ENCODE measurements around the gene FMO1.
"Not testable (repeated sequence)": the region's sequence is repeated elsewhere in the genome, so short reads cannot be mapped to it uniquely, and the experiment has no call there.

The FMO1 gene

DNA sequence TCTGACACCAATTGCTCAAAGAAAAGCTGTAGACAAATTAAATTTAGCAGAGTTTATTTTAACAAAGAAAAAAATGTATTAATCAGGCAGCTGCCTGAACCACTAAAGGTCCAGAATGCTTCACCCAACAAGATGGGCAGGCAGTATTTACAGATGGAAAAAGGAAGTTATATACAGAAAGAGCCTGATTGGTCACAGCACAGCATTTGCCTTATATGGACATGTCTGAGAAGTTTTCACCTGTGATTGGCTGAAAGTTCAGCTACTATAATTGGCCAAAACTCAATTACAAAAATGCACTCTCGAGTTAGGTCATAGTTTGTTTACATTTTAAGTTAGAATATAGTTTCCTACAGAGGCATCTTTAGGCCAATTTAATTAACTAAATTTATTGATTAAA is 15.1 kb upstream of the FMO1 start:
- no peak for DNase-seq (ENCODE audit: low read depth in 2 of 2, low spot score in 1 of 2)

GRCh38 chr1:171236231-171236630 is 12.1 kb upstream of the FMO1 start:
- DNase-seq (ENCODE audit: low read depth in 2 of 2, low spot score in 1 of 2), result not testable (repeated sequence)

DNA sequence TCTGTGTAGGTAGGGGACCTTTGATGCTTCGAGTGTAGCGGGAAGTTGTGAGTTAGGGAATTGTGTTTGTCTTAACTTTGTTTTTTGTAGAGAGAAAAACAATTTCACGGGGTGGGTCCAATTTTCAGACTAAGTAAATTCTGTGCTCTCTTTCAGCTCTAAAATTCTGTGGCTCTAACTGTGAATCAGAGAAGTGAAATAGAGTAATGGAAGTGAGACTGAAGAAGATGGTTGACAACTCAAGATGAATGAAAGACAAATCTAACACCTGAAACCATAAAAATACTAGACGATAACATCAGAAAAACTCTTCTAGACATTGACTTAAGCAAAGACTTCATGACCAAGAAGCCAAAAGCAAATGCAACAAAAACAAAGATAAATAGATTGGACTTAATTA is 4.4 kb upstream of the FMO1 start:
- DNase-seq (ENCODE audit: low read depth in 2 of 2, low spot score in 1 of 2), result no peak

GRCh38 chr1:171245458-171246064 is 2.7 kb upstream of the FMO1 start:
- DNase-seq (ENCODE audit: low read depth in 2 of 2, low spot score in 1 of 2), result no peak

GRCh38 chr1:171247501-171247900 is 793 bp upstream of the FMO1 start:
- no peak for DNase-seq (ENCODE audit: low read depth in 2 of 2, low spot score in 1 of 2)

DNA sequence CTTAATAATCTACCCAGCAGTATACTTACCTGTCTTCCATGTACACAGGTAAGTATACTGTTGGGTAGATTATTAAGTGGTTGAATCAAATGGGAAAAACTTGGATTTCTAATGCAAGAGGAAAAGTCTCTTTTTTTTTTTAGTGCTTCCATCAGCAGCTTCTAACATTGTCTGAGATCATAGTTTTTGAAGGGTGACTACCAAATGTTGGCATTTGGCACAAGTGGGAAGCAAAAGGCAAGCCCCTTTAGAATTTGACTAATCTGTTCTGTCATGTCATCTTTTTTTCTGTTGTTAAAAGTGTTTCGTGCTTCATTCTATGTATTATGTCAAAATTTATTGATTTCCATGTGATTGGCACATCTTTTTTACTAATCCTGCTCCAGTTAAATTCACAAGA is 547 bp downstream of the FMO1 start:
- DNase-seq (ENCODE audit: low read depth in 2 of 2, low spot score in 1 of 2), result no peak

- no peak for DNase-seq (ENCODE audit: low read depth in 2 of 2, low spot score in 1 of 2)
Observed at GRCh38 chr1:171250263-171250662, 2.0 kb downstream of the FMO1 start.

GRCh38 chr1:171251042-171251951 is 3.0 kb downstream of the FMO1 start:
- no peak for DNase-seq (ENCODE audit: low read depth in 2 of 2, low spot score in 1 of 2)

DNA sequence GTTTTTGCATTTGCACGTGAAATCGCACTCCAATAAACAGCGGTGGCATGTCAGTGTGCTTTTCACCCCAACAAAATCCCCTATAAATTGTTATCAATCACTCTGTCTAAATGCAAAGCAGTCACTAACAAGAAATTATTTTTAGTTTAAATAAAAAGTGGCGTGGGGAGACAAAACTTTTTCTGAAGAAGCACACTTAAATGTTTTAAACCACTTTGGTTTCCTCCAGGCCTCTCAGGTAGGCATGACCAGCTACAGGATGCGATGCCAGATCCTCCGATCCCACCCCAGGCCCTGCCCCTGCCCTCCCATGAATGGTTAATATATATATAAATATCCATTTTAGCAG is 3.6 kb downstream of the FMO1 start:
- no peak for DNase-seq (ENCODE audit: low read depth in 2 of 2, low spot score in 1 of 2)

GRCh38 chr1:171252482-171252881 is 4.2 kb downstream of the FMO1 start:
- no peak for DNase-seq (ENCODE audit: low read depth in 2 of 2, low spot score in 1 of 2)

GRCh38 chr1:171254859-171255258 is 6.6 kb downstream of the FMO1 start:
- no peak for DNase-seq (ENCODE audit: low read depth in 2 of 2, low spot score in 1 of 2)

DNA sequence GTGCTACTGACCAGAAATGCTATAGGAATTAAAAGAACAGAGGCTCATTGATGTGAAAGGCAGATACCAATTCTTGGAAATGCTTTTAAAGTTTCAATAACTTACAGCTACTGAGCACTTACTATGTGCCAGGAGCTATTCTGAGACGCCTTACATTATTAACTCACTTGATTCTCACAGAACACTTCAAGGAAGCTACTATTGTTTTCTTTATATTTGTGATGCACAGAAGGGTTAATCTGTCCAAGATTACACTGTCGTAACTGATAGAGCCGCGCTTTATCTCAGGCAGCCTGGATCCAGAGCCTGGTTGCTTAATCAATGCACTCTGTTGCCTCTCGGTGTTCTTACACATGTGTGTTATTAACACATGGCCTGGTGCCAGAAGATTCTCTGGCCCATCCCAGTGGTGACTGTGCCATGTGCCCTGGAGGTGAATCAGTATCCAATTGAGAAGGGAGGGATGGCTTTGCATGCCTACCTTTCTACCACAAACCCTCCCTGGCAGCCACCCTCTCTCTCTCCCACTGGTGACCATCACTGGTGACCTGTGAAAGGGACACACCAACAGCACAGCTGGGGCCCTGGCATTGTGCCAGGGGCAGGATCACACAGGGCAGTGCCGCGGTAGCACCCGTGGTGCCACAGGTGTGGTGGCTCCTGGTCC is 8.8 kb downstream of the FMO1 start:
- DNase-seq (ENCODE audit: low read depth in 2 of 2, low spot score in 1 of 2), result no peak

DNA sequence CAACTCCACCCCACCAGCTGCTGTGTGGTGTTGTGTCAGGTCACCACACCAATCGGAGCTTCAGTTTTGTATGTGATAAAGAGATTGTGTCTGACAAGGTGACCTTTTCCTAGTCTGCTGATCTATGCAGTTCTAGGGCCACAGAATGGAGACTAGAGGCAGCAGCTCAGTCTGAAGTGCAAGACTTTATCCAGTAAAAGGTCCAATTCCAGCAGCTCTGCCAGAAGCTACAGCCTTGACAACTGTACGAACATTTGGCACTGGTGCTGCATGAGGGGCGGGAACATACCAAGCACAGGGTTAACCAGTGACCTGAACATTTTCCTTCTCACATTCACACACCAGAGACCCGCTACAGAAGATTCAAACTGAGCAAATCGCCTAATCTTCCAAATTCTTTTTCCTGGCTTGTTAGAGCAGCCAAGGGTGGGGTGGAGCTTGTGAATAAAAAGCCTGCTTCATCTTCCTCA is 9.3 kb downstream of the FMO1 start:
- no peak for DNase-seq (ENCODE audit: low read depth in 2 of 2, low spot score in 1 of 2)

- no peak for DNase-seq (ENCODE audit: low read depth in 2 of 2, low spot score in 1 of 2)
Observed at GRCh38 chr1:171258429-171258828, 10.1 kb downstream of the FMO1 start.

- no peak for DNase-seq (ENCODE audit: low read depth in 2 of 2, low spot score in 1 of 2)
Observed at GRCh38 chr1:171258943-171259342, 10.6 kb downstream of the FMO1 start.

- no peak for DNase-seq (ENCODE audit: low read depth in 2 of 2, low spot score in 1 of 2)
Observed at GRCh38 chr1:171261336-171261735, 13.0 kb downstream of the FMO1 start.

GRCh38 chr1:171263901-171264300 is 15.6 kb downstream of the FMO1 start:
- no peak for DNase-seq (ENCODE audit: low read depth in 2 of 2, low spot score in 1 of 2)

DNA sequence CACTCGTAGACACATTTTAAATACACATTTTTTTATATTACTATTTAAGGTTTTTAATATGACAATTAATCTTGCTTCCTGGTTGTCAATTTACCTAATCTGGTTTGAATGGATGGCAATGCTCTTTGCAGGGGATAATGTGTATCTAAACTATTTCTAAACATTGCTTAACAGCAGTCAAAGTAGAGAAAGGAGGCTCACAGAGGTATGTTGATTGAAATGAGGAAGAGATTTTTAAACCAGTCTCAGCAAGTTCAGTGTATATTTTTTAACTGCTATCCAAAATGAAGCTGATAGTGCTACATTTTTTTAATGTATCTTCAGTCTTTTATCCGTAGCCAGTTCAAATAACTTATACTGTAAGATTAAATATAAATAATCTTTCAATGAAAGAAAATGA is 17.4 kb downstream of the FMO1 start:
- DNase-seq (ENCODE audit: low read depth in 2 of 2, low spot score in 1 of 2), result no peak

DNA sequence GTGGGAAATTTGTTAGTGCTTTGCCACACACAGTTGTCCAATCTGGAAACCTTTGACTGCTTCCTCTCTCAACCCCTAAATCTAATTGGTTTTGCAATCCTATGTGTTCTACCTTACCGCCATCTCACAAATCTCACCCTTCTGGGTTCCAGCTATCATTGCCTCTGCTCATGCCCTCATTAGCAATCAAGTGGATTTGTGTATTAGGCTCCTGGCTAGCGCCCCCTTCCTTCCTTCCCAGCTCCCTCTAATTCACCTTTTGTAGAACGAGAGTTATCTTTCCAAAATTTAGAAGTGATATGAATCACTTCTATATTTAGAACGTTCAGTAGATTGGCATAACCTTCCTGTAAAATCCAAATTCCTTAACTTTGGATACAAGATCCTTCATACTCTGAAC is 18.6 kb downstream of the FMO1 start:
- no peak for DNase-seq (ENCODE audit: low read depth in 2 of 2, low spot score in 1 of 2)

GRCh38 chr1:171267391-171267790 is 19.1 kb downstream of the FMO1 start:
- no peak for DNase-seq (ENCODE audit: low read depth in 2 of 2, low spot score in 1 of 2)

GRCh38 chr1:171270806-171271205 is 22.5 kb downstream of the FMO1 start:
- no peak for DNase-seq (ENCODE audit: low read depth in 2 of 2, low spot score in 1 of 2)

DNA sequence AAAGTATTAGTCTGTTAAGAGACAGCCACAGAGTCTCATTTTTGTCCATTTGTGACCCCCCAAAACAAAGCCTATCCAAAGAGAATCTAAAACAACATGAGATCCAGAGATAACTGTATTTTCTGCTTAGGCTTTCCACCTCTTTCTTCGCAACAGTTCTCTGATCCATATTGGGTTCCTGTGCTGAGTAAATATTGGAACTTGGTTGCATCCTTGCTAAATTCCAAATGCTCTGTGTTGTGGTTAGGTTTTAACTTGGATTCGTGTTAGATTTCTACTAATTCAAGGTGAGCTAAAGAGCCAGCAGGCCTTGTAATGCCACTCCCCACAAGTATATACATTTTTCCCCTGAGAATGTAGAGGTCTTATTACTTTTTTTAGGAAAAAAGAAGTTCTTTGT is 29.2 kb downstream of the FMO1 start:
- no peak for DNase-seq (ENCODE audit: low read depth in 2 of 2, low spot score in 1 of 2)

Measured in stimulated activated CD8-positive, alpha-beta memory T cell treated with anti-CD3 and anti-CD28 coated beads, Interleukin-4, amount 100 ng/mL, for 4 hours (primary cell).